HG03565 (cell line): ENCODE results near the gene ANO3.

ENCODE experiments used
- ATAC-seq: cut with Tn5 transposase; IDR thresholded peaks from one replicate; pipeline ENCODE4 v1.9.1; 2021; ENCODE audit warnings: mild to moderate bottlenecking, moderate library complexity; ENCODE audit not compliant: unreplicated experiment

Gene ANO3

DNA sequence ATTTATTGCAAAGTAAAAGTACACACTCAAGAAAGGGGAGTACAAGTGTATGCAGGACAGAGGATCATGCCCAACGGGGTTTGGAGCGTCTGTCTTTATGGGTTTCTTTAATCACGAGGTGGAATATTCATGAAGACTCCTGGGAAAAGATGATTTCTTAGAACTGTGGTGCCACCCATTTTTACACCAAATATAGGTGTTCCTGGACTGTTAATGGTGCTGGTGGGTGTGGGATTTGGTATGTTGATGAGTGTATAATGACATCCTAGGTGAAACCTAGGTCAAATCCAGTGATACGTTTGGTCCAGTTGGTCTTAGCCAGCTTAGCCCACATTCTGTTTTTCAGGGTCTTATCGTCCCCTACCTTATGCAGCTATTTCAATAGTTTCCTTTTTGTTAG, 21.1 kb downstream of the ANO3 start:
- ATAC-seq: no peak

DNA sequence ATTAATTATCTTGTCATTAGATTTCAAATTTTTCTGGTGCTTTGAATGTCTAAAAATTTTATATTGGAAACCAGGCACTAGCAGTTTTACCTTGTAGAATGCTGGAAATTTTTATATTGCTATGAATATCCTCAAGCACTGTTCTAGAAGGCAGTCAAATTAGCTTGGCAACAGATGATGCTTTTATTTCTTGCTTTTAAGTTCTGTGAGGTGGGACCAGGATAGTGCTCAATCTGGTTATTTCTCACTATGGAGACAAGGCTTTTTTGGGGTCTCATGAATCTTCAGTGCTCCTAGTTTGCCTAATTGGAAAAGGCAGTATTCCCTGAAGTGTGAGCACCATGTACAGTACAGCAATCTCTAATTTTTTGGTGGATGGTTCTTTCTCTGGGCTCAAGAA, 27.1 kb downstream of the ANO3 start:
- no peak for ATAC-seq

DNA sequence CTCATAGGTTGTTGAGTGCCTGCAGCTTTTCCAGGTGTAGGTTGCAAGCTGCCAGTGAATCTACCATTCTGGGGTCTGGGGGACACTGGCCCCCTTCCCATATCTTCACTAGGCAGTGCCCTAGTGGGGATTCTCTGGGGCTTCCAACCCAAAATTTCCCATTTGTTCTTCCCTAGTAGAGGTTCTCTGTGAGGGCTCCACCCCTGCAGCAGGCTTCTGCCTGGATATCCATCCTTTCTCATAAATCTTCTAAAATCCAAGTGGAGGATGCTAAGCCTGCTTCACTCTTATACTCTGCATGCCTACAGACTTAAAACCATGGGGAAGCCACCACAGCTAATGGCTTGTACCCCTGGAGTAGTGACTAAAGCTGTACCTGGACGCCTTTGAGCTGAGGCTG, 33.4 kb downstream of the ANO3 start:
- no peak for ATAC-seq

DNA sequence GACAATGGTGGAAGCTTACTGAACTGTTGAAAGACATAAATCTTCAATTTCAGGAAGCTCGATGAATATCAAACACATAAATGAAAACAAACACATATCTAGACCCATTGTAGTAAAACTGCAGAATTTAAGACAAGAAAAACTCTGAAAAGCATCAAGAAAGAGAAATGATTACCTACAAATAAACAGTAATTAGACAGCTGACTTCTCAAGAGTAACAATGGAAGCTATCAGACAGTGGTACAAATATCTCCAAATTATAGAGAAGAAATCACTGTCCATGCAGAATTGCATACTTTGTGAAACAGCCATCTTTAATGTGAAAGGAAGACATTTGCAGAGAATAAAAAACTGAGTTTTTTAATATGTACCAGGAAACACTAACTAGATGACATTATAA, 45.7 kb downstream of the ANO3 start:
- ATAC-seq: no peak

DNA sequence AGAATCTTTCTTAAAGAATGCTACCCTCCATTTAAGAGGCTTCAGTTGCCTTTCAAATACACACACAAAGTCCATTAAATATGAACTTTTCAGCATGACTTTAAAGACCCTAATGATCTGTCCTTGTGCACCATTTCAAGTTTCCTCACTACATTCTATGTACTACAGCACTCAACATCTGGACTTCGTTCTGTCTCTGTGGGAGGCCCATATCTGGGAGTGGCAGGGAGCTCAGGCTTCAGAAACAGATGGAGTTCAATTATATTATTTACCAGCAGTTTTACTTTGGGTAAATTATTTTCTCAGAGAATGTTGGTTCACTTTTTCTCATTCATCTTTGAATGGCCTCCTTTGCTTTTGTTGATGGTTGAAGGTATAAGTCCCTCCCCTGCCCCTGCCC, 67.4 kb downstream of the ANO3 start:
- ATAC-seq: no peak

DNA sequence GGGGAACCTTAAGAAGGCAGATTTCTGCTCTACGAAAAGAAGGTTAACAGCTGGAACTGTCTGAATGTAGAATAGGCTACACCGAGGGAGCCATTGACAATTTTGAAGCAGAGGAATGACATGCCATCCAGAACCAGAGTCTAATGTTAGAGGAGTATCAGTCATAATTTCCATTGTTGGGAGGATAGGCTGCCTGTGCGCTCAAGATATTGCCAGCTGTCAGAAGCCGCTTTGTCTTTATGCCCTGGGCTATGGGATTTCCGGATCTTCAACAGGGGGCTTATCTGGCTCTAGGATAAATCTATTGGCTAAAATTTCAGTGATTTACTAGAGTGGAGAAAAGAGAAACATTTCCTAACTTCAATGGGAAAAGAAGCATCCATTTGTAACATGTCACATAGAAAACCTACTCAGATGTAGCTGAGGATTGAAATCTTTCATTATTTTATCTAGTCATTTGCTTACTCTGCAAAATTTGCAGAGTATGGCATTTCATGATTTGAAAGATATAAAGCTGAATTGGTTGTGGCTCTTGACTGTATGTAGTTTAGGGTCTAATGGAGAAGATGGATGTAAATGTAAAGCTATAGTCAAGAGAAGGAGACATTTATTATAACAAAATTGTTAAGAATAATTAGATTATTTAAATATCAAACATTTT, 78.9 kb downstream of the ANO3 start:
- ATAC-seq: no peak

DNA sequence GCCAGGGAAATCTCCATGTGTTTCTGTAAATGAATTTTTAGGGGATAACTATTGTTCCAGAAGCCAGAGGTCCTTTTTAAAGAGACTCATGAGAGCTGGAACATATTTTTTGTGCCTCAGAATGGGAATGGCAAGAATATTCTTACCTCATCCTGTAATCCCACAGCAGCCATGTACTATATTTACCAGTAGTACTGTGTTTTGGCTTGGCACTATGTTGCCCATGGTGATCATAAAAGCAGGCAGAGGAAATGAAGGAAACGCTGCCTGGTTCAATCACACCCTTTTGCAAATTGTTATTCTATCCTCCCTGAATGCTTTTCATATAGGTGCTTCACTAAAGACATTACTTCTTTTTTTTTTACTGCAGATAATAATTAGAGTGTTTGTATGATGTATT, 81.0 kb downstream of the ANO3 start:
- no peak for ATAC-seq

DNA sequence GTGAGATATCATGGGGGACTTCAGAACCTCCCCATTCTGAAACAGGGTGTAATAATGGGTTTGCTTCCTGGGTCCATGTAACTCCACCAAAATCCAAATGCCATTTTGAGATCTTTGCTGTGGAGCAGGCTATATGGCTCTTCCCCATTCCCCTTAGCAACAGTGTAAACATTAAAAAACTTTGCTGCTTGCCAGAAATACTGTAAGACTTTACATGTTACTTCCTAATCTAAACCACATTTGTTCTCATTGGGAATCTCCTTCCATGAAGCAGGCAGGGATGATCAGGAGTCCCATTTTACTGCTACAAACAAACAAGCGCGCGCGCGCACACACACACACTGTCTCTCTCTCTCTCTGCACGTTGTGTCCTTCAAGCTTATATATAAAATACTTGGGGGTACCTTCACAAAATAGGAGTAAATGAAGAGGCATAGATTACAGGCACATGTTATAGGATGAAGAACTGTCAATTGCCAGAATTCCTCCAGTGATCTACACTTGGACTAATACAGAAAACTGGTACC, 86.5 kb downstream of the ANO3 start:
- ATAC-seq: no peak

DNA sequence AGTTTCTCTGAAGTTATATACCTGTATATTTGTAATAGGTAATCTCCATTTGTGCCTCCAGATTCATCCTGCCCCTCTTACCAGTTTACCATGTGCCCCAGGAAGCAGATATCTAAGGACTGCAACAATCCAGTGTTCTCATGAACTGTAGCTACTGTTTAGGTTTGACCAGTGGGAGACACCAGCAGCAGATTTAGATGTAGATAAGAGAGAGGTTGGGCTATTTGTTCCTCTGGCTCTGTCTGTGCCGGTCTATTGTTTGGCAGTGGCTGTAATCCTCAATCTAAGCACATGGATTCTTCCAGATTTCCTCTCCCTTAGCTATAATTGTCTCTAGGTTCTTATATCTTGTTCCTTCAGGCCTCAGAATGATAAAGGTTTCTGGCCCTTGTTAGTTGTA, 88.4 kb downstream of the ANO3 start:
- ATAC-seq: no peak

DNA sequence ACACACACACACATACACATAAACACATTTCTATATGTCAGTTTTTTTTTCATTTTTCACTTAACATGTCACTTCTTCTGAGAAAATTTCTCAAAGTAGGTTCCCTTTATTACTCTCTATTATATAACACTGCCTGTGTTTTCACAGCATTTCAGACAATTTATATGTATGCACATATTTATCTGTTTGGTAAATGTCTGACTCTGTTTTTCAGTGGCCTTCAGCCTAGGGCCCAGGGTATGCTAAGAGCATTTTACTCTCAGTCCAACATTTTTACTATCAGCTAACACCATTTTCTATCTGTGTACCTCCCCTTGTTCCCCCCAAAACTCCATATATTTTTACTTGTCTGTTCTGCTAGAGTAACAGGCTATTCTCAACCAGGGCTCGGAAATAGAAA, 92.3 kb downstream of the ANO3 start:
- ATAC-seq: no peak

DNA sequence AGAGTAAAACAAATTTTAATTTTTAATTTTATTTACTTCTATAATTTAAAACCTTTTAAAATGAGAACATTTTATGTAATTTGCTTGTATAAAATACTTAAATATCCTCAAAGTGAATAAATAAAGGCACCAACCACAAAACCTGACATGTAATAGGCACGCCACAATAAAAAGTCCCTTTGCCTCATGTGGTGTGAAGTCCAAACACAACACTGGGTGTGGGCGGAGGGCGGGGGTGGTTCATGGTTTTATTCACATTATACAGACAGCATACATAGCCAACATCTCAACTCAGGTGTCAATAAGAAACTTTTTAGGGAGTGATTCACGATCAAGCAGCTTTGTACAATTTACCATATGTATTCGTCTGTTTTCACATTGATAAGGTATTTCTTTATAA, 107.9 kb downstream of the ANO3 start:
- ATAC-seq: no peak

DNA sequence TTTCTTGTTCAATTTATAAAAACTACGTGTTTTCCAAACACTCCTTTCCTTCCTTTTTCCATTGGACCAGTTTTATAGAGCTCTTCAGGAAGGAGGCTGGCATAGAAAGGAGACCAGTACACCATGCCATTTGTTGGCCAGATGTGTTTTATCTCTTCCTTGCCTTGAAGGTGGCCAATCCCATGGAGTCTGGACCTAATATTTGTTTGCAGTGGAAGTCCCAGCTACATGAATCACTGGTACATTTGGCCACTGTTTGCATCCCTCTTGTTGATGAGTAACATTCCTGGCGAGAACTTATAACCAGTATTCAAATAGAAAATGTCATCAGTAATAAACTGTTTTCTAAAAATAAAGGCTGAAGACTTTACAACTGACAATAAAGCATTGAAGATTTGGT, 110.2 kb downstream of the ANO3 start:
- ATAC-seq: no peak

DNA sequence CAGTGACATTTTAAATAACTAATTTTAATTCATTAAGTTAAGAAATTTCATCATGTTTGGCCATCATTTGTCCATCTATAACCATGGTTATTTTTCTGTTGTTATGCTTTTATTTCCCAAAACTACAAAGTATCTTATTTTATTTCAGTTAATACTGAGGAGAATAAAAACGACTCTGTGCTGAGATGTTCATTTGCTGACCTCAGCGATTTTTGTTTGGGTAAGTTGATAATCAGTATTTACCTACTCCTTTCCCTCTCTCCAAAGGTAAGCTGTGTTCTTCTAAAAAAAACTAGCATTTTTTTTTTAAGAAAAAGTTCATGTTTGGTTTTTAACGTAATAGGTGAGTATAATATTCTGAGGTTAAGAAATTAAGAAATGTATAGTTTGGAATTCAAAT, 111.7 kb downstream of the ANO3 start:
- ATAC-seq: no peak

DNA sequence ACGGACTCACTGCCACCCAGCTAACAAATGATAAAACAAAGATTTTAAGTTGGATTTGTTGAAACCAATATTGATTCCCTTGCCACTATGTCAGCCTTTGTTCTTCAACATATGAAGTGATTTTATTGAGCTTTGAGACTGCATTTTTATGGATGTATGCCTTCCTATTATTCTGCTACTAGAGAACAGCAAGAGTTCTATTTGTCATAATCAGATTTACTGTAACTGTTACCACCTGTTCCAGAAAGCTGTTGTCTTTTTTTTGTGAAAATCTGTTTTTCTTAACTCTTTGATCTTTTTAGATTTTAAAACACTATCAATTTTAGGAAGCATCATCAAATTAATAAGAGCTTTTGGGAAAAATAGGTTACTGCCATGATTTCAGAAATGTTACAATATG, 125.7 kb downstream of the ANO3 start:
- no peak for ATAC-seq

DNA sequence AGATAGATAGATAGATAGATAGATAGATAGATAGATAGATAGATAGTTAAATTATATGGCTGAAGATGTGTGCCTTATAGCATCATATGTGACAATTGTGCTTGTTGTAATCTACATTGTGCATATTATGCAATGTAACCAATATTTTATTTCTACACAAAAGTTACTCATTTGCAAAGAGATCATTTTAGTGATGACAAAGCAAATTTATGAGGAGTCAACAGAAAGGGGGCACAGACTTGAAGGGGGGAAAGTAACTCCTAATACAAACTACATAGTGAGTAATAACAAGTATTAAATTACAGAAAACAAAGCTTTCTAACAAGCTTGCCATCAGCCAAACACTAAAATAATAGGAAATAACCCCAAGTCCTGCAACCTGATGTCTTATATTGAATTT, 133.3 kb downstream of the ANO3 start:
- no peak for ATAC-seq

DNA sequence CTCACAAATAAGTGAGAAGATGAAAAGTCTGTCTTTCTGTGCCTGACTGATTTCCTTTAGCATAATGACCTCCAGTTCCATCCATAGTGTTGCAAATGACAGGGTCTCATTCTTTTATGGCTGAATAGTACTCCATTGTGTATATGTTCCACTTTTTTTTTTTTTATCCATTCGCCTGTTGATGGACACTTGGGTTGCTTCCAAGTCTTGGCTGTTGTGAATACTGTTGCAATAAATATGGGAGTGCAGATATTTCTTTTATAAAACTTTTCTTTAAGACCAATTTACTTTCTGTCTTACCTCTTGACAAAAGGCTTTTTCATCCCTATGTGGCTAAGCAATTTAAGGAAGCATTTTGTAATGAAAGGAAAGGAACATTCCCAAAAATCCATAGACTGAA, 135.6 kb downstream of the ANO3 start:
- no peak for ATAC-seq

DNA sequence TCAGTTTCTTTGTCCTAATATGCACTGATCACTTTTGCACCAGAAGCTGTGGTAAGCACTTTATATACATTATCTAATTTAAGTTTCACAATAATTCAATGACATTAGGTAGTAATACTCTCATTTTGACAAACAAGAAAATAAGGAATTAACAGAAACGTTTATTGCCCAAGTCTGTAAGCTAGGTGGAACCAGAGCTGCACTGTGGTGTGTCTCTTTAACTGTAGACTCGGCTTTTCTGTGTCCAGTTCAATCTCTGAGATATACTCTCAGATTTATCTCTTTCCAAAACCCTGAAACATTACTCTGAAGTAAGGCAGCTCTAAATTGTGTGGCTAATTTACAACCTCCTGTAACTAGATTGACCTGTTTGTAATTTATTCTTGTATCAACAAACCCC, 139.1 kb downstream of the ANO3 start:
- ATAC-seq: no peak

DNA sequence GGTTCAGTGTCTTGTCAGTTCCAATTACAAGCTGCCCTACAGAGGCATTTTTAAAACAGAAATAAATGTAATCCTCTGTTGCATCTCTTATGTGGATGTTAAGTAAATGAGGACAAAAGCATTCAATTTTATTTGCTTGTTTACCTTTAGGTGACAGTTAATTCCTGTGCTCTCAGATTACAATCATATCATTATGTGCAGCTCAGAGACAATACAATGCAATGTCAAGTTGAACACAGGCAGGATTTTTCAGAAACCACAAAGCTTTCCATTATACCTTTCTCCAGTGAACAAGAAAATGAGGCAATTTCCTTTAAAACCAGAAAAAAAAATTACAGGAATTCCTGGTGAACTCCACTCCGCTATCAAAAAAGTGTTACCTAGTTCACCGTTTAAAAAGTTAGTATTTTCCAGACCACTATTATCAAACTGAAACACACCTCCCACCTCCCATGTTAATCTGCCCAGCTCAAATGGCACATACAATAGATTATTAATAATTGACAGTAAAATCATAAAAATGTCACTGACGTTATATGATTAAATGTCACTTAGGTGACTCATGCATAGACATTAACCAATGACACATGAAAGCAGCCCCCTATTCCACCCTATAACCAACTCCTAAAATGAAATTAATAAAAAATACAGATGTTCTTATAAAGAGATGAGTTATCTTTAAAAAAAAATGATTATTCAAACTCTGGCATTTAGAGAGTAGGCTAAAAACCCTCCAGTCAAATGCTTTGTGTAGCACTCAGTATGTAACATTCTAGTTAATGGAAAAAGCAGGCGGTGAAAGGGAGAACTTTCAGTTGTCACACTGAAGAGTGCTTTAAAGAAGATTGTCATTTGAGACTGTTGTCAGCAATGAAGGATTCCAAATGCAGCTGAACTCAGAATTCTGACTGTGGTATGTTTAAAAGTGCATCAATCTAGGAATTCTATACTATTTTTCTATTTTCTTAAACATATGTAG, 141.6 kb downstream of the ANO3 start:
- ATAC-seq: no peak

DNA sequence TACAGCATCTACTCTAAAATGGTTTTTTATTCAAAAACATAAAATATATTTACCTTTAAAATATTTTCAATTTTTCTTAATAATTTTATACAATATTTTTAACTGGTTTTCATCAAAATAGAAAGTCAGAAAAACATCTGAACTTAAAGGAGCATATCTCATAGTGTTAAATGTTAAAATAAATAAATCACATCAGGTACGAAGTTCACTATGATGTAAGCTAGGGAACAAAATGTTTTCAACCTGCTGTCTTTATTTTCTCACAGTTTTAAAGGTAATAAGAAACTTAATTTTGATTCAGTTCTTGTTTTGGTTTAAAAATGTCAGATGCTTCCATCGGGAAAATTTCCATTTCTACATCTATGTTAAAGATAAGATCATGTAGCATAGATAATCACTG, 142.5 kb downstream of the ANO3 start:
- ATAC-seq: no peak

DNA sequence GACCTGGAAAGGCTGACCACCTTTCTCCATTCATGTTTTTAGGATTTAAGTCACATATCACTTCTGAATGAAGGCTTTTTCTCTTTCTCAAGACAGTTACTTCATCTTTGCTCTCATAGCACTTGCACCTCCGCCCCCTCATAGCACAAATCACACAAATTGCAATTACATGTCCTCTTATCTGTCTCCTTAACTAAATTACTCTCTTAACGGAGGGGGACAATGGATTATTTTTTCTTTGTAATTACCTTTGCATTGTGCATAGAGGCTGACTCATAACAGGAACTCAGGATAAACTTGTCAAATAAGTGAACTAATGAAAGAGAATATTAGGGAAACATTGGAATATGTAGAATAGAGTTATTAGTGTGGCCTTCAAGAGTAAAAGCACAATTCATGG, 145.5 kb downstream of the ANO3 start:
- ATAC-seq: no peak

DNA sequence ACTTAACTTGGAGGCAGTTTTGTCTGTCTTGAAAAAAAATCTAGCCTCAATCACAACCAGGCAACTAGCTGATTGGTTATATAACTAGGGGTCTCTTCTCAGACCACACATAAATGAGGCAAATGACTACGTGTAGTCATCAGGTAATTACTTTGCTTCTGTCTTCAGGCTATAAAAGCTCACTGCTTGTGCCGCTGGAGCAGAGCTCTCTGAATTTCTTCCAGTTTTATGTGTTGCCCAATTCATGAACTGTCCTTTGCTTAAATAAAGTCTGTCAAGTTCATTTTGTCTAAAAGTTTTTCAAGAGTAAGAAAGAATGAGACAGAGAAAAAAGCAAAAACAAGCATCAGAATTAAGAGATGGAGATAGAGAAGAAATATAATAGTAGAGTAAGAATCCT, 146.8 kb downstream of the ANO3 start:
- ATAC-seq: no peak

DNA sequence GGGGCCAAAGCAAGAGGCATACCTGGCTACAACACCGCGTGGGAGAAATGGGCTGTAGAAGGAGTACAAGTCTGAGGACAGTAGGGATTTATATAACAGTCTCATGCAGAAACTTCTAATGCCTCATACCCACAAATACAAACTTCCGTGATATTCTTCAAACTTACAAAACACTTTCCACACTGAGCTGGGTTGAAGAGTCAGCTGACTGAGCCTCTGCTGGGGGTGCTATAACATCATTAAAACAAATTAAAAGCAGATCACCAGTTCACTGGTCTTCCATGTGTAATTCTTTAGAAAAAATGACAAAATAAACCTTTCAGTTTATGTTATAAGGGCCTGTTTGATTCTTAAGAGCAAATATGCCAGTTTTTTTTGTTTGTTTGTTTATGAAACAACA, 148.1 kb downstream of the ANO3 start:
- ATAC-seq: no peak
